HG03135 (cell line): ENCODE data around the gene DLK2.
"Not testable (repeated sequence)": the region's sequence is repeated elsewhere in the genome, so short reads cannot be mapped to it uniquely, and the experiment has no call there.

Experiments used
- ATAC-seq: cut with Tn5 transposase; IDR thresholded peaks from one replicate; pipeline ENCODE4 v1.9.1; 2021; ENCODE audit warnings: mild to moderate bottlenecking, moderate library complexity; ENCODE audit not compliant: unreplicated experiment

Gene DLK2

DNA sequence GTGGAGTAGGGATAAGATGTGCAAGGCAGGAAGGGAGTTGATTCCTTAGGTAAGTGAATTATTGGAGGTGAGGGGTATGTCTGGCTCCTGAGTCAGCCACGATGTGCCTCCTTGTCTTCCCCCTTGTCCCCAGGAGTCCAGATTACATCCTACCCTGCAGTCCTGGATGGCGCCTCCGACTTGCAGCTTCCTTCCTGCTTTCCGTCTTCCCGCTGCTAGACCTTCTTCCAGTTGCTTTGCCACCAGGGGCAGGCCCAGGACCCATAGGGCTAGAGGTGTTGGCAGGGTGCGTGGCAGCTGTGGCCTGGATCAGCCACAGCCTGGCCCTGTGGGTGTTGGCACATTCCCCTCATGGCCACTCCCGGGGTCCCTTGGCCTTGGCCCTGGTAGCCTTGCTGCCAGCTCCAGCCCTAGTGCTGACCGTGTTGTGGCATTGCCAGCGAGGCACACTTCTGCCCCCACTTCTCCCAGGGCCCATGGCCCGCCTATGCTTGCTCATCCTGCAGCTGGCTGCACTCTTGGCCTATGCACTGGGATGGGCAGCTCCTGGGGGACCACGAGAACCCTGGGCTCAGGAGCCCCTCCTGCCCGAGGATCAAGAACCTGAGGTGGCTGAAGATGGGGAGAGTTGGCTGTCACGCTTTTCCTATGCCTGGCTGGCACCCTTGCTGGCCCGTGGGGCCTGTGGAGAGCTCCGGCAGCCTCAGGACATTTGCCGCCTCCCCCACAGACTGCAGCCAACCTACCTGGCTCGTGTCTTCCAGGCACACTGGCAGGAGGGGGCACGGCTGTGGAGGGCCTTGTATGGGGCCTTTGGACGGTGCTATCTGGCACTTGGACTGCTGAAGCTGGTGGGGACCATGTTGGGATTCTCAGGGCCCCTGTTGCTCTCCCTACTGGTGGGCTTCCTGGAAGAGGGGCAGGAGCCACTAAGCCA lies 23.1 kb downstream of the DLK2 start:
- ATAC-seq, result no peak

DNA sequence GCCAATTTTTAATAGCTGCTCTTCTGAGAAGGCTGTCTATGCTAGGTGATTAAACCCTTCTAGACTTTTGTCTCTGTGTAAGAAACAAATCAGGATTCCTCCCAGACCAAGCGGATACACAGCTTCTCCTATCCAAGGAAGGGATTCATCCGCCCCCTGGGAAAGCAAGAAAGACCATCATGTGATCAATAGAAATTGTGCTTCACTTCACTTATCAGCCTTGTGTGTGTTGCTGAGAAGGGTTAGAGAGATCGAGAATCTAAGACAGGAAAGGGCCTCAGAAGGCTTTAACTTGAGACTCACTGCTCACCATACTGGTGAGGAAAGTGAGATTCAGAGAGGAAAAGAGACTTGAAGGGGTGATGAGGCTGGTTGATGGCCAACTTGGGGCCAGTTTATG lies 26.5 kb downstream of the DLK2 start:
- no peak for ATAC-seq

DNA sequence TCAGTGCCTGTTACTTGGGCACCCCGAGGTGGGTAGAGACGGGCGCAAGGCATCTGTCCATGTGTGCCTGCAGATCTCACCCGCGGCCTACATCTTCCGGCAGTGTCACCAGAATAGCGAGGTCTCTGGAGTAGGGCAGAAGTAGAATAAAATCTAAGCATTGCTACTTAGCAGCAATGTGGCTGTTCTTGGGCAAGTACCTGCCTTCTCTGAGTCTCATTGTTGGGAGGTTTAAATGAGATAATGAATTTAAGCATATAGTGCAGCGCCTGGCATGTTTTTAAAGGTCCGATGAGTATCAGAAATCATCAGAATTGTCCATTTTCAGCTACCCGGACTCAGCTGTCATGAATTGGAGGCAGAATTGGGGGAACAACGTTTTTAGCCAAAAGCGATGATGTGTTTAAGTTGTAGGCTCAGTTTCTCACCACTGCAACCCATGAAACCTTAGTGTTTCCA lies 27.2 kb downstream of the DLK2 start:
- no peak for ATAC-seq

DNA sequence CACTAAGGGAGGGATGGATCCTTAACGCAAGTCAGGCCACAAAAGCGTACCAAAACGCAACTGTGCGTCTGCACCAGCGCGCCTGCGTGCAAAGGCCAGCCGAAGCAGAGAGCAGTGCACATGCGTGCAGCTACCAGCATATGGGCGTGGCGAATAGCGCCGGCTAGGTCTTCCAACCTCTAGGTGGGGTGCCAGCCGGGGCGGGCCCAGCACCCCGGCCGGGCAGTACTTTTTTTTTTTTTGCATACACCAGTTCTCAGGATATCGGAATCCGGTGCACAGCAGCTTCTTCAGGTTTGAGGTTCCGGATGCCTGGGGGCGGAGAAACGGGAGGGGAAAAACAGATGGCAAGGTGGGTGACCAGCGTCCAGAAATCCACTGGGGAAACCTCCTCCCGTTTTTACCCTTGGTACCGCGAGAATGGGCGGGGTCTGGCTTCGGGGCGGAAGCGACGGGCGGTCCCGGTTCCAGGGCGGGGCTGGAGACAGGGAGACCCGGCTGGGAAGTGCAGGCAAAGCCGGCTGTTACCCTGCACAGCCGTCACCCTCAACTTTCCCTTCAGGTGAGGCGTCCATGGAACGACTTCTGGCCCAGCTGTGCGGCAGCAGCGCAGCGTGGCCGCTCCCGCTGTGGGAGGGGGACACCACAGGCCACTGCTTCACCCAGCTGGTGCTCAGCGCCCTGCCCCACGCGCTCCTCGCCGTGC lies 27.8 kb downstream of the DLK2 start, which contains the start of gene ABCC10:
Gene ABCC10, plus strand, starts transcription at position 136 of the 706 bp plus-strand sequence. Its CDS starts 438 bp downstream, at position 574.
- ATAC-seq, result peak; percentile 93

DNA sequence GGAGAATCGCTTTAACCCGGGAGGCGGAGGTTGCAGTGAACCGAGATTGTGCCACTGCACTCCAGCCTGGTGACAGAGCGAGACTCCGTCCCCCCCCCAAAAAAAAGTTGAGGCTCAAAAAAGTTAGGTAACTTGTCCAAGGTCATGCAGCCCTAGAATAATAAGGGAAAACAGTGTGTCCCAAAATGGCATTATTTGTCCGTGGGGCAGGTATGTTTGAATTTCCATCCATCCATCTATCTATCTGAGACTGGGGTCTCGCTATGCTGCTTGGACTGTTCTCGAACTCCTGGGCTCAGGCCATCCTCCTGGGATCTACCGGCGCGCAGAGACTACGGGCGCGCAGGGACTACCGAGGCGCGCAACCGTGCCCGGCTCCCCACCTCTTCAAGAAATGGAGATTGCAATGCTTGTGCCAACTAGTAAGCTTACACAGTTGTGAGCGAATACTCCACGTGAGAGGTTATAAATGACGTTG lies 28.4 kb downstream of the DLK2 start:
- peak; percentile 13 for ATAC-seq

DNA sequence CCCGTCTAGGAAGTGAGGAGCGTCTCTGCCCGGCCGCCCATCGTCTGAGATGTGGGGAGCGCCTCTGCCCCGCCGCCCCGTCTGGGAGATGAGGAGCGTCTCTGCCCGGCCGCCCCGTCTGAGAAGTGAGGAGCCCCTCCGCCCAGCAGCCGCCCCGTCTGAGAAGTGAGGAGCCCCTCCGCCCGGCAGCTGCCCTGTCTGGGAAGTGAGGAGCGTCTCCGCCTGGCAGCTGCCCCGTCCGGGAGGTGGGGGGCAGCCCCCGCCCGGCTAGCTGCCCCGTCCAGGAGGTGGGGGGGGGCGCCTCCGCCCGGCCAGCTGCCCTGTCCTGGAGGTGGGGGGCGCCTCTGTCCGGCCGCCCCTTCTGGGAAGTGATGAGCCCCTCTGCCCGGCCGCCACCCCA lies 30.3 kb downstream of the DLK2 start:
- ATAC-seq, result not testable (repeated sequence)

DNA sequence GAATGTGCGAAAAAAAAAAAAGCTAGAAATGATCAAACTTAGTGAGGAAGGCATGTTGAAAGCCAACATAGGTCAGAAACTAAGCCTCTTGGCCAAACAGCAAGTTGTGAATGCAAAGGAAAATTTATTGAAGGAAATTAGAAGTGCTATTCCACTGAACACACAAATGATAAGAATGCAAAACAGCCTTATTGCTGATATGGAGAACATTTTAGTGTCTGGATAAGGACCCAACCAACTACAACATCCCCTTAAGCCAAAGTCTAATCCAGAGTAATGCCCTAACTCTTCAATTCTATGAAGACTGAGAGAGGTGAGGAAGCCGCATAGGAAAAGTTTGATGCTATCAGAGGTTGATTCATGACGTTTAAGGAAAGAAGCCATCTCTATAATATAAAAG lies 33.5 kb downstream of the DLK2 start:
- no peak for ATAC-seq

DNA sequence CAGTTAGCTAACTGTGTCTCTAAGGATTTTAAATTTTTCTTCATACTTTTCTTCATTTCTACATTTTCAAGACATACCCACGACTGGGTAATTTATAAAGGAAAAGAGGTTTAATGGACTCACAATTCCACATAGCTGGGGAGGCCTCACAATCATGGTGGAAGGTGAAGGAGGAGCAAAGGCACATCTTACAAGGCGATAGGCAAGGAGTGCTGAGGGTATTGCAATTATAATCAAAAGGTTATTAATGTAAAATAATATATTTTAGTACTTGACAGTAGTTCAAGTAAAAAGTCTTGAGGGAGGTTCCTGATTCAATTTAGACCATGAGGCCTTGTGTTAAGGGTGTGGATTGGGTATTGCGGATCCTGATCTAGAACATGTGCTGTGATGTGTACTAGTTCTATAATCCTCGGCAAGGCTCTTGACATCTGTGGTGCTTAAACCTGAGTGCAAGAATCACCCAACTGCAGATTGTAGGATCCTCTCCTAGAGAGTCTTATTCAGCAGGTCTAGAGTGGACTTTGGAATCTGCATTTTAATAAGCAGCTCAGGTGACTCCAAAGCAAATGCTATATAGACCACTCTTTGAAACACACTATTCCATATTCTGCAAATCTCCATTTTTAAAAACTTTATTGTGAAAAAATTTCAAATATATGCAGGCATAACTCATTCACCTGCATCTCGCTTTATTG lies 35.2 kb downstream of the DLK2 start:
- no peak for ATAC-seq

DNA sequence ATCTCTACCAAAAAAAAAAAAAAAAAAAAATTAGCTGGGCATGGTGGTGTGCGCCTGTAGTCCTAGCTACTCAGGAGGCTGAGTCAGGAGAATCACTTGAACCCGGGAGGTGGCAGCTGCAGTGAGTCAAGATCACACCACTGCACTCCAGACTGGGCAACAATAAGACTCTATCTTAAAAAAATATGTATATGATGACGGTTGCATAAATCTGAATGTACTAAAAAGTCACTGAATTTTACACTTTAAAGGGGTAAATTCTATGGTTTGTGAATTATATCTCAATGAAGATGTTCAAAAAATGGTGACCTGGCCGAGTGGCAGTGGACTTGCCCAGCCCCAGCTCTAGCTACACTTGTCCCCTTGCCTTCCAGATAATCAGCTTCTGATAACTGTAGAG lies 38.4 kb downstream of the DLK2 start:
- no peak for ATAC-seq

DNA sequence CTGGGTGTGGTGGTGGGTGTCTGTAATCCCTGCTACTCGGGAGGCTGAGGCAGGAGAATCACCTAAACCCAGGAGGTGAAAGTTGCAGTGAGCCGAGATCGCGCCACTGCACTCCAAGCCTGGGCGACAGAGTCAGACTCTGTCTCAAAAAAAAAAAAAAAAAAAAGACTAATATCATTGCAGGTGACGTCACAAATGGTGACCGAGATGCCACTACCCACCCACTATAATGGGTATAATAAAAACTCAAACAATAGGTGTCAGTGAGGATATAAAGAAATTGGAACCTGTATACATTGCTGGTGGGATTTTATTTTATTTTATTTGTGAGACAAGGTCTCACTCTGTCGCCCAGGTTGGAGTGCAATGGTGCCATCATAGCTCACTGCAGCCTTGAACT lies 40.1 kb downstream of the DLK2 start:
- ATAC-seq, result not testable (repeated sequence)

DNA sequence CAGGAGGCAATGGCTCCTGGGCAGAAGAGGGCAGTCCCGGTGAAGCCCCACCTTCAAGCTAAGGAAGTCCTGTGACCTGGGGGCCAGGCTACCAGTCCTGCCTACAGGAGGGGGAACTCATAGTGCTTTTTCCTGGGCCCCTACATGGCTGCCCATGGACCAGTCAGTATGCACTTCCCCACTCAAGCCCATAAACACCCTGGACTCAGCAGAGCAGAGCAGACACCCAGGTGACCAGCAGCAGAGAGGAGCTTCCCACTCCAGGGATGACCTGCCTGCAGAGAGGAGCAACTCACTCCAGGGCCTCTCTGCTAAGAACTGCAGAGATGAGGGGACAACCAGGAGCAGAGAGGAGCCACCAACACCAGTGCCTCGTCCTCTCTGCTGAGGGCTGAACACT lies 42.3 kb downstream of the DLK2 start:
- no peak for ATAC-seq

DNA sequence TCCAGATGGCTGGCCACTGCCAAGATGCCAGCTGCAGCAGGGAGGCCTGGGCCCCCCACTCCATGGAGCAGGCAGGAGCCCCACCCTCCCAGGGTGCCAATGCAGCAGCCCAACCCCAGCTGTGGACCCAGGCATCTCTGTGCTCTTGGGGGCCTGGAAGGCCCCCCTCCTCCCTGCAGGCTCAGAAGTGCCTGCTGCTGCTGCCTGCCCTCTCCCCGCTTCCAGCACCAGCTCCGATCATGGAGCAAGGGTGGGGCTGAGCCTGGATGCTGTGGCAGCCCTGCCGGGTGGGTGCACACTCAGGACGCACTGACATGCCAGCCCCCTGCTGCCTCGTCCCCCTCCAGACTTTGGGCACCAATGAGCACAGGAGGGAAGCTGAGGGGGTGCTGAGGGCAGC lies 42.8 kb downstream of the DLK2 start:
- ATAC-seq, result no peak

DNA sequence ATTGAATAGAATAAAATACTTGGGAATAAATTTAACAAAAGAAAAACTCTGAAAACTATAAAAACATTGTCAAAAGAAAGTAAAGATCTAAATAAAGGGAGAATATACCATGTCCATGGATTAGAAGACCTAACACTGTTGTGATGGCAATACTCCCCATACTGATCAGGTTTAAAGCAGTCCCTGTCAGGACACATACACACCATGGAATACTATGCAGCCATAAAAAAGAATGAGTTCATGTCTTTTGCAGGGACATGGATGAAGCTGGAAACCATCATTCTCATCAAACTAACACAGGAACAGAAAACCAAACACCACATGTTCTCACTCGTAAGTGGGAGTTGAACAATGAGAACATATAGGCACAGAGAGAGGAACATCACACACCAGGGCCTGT lies 44.6 kb downstream of the DLK2 start:
- not testable (repeated sequence) for ATAC-seq

DNA sequence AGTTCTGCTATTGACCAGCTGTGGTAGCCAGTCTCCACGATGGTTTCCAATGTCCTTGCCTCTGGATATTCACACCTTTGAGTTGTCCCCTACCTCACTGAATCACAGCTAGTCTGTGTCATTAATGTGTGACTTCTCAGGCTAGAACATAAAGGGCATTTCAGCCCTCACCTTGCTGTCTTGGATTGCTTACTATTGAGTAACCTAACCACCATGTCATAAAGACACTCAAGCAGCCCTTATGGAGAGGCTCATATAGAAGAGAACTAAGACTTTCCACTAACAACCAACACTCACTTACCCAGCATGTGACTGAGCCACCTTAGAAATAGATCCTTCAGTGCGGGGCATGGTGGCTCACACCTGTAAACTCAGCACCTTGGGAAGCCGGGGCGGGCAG lies 47.1 kb downstream of the DLK2 start:
- ATAC-seq, result no peak

DNA sequence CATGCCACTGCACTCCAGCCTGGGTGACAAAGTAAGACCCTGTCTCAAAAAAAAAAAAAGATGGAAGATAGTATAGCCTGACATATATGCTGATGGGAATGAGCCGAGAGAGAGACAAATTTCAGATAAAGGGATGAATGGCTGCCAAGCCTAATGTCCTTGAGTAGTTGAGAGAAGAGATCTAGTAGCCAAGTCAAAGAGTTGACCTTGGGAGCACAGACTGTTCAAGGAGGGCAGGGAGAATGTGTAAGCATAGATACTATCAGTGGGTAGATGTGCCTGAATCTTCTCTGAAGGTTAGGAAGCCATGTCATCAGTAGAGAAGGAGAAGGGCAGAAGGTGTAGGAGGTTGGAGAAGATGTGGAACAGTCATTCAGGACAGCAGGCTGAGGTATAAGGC lies 48.1 kb downstream of the DLK2 start:
- no peak for ATAC-seq

DNA sequence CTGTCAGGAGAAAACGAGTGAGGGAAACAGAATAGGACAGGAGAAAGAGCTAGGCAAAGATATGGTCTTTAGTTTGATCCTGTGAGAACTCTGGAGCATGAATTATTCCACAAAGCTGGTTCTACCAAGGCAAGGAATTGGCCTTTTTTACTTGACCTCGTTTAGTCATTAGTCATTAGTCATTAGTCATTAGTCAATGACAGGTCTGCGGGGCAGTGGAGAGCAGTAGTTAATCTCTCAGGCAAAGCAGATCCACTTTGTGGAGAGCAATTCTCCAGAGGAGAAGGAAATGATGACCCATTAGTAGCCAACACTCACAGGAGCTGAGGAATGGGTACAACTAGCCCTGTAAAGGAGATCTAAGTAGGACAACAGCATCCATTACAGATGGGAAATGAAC lies 50.0 kb downstream of the DLK2 start:
- no peak for ATAC-seq

DNA sequence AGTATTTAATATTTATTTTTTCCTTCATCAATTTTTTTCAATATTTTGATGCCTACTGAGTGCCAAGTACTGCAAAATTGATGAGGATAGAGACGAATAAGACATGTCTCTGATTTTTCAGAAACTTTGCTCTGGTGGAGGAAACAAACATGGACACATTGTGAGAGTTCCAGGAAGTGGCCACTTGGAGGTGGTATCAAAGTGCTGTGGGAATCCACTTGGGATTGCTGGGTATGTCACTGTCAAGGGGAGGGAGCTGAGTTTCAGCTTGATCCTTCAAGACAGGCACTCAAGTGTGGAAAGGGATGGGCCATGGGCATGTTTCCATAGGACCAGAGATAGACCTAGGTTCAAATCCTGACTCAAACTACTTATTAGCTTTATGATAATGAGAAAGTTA lies 52.5 kb downstream of the DLK2 start:
- ATAC-seq, result no peak

DNA sequence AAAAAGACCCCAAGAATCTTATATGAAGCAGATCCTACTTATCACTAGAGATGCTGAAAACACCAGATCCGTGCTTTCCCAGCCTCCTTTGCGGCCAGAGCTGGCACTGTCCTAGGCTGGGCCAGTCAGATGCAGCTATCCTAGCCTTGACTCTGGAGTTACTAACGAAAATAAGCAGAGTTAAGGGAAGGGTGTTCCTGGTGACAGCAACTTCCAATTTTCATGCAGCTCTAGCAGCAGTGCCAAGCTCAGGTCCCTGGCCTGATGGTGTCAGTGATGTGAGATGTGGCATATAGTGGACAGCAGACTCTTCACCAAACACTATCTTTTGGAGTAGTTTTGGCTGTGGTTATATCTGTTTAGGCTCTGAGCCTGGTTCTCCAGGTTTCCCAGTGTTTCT lies 53.6 kb downstream of the DLK2 start:
- ATAC-seq, result no peak
